ENCODE measurements around the gene NAPSA. TPM values are rescaled to one million over a fixed set of nuclear protein-coding genes. Genes with fewer than 3 reads are reported as not detected.
A peak's percentile ranks its signal among the peaks of the same experiment; 100 is the strongest.

NAPSA gene
- total and polyA plus RNA-seq, 2 of the 8 experiments (the other 6 are each of a cell fraction or from before 2014, with no cell fraction given) = 0.71 to 0.73 TPM

DNA sequence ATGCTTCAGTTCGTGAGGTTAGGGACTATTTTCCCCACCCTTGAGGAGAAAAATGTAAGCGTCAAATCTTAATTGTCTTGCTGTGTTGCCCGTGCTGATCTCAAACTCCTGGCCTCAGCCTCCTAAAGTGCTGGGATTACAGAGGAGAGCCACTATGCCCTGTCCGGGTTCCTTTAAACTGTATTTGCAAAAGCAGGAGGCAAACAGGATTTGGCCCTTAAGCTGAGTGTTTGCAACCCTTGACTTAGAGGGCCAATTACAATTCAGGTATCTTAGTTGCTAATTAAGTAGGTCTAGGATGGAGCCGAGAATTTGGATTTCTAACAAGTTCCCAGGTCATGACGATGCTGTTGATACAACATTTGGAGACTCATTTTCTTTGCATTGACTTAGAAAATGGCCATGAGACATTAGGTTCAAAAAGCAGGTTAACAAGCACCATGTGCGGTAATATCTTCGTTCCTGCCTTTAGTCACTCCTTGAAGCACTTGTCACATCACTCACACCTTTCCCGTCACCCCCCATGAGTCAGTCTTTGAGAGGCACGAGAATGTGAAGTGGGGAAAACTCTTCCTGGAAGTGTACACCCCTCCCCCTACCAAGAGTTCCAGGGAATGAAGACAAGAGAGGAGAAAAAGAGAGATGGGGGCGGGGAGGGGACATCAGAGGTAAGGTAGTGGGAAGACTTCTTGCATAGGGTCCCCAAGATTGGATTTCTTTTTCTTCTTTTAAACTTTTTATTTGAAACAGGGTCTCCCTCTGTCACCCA lies 2.6 kb downstream of the NAPSA start:
- H2BK15ac ChIP-seq (ENCODE audit: low read length) = no peak overlapping the region
- H3K23ac ChIP-seq (ENCODE audit: insufficient read length) = no peak overlapping the region
- ChIA-PET CTCF (ENCODE audit: partially characterized antibody) (interaction anchor here (1.0 to 2.8 kb wide), 3 partner anchors 12 to 116 kb away, joined by 3 to 10 read pairs (median 6); no protein-coding TSS in a partner anchor), POLR2A (ENCODE audit: partially characterized antibody) (interaction anchor here (1.0 to 1.7 kb wide), 3 partner anchors 29 to 366 kb away, joined by 3 to 11 read pairs (median 4); no protein-coding TSS in a partner anchor)
- TF ChIP-seq EP300 (IDR thresholded peaks at IDR 0.05; ENCODE audit: borderline replicate concordance in 1 of 2, low read depth in 2 of 2, low read length in 2 of 2) (no peak), NRF1 (IDR thresholded peaks at IDR 0.05; ENCODE audit: low read depth, low read length) (no peak), JUN (IDR thresholded peaks at IDR 0.05; ENCODE audit: low read depth, low read length) (no peak), NANOG (IDR thresholded peaks at IDR 0.05; ENCODE audit: insufficient read depth, low read depth, low read length, poor library complexity, severe bottlenecking) (no peak), ASH2L (IDR thresholded peaks at IDR 0.05; ENCODE audit: low read length) (no peak), MAFK (IDR thresholded peaks at IDR 0.05; ENCODE audit: low read depth, low read length) (no peak), POU5F1 (IDR thresholded peaks at IDR 0.05; ENCODE audit: low read depth, low read length) (no peak), SIRT6 (IDR thresholded peaks at IDR 0.05; ENCODE audit: low read length) (no peak)
- TF ChIP-seq, protein P1, sequence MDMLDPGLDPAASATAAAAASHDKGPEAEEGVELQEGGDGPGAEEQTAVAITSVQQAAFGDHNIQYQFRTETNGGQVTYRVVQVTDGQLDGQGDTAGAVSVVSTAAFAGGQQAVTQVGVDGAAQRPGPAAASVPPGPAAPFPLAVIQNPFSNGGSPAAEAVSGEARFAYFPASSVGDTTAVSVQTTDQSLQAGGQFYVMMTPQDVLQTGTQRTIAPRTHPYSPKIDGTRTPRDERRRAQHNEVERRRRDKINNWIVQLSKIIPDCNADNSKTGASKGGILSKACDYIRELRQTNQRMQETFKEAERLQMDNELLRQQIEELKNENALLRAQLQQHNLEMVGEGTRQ (IDR thresholded peaks at IDR 0.05; ENCODE audit: low read length) = no peak
- H3K56ac ChIP-seq (replicated peaks; ENCODE audit: insufficient read length, low read depth, low read length) = no peak overlapping the region
- H2BK120ac ChIP-seq (replicated peaks; ENCODE audit: low read depth, low read length) = no peak overlapping the region
- H2BK20ac ChIP-seq (ENCODE audit: low read length) = no peak overlapping the region
- no peak overlapping the region for H2BK5ac ChIP-seq (ENCODE audit: low read depth, low read length)
- no peak overlapping the region for H3K4me2 ChIP-seq (ENCODE audit: insufficient read depth in 1 of 2, low read depth in 2 of 2, low read length in 2 of 2)
- DNase-seq (ENCODE audit: low read depth in 1 of 2, low spot score in 2 of 2) (no peak), FAIRE-seq (peak; percentile 24)
- H3K23me2 ChIP-seq (ENCODE audit: low read depth, low read length) = no peaks in the 10 kb centered on the region
- H3K79me1 ChIP-seq (ENCODE audit: low read depth, low read length) = no peaks in the 10 kb centered on the region
- no peak overlapping the region for H2AFZ ChIP-seq (ENCODE audit: low read length)
- H3K4me1 ChIP-seq (replicated peaks in 1 of 4; ENCODE audit: control insufficient read depth in 3 of 4, insufficient read depth in 4 of 4, low read length in 3 of 4) = 0 out of 7 replicates have a peak, but pooled peaks cover 0 to 2% (median 0%) of the 10 kb centered on the region in 4 experiments
- H4K8ac ChIP-seq (ENCODE audit: extremely low read depth, insufficient read depth, low read length) = no peak overlapping the region
- H4K5ac ChIP-seq (ENCODE audit: insufficient read length, low read depth, low read length) = no peak overlapping the region
- no peaks in the 10 kb centered on the region for H3K9me3 ChIP-seq (ENCODE audit: insufficient read depth in 2 of 2, low read depth in 1 of 2, low read length in 1 of 2)
- H2BK12ac ChIP-seq (ENCODE audit: low read depth, low read length) = no peak overlapping the region
- no peaks in the 10 kb centered on the region for H3K79me2 ChIP-seq (ENCODE audit: control insufficient read depth in 1 of 2, insufficient read depth in 2 of 2, low read length in 2 of 2)
- H4K20me1 ChIP-seq (replicated peaks in 1 of 2; ENCODE audit: control insufficient read depth in 1 of 2, insufficient read depth in 2 of 2, low read length in 2 of 2) = no peaks in the 10 kb centered on the region
- no peak overlapping the region for H4K91ac ChIP-seq (replicated peaks; ENCODE audit: insufficient read length, low read length)
- no peak overlapping the region for H3K4me3 ChIP-seq (ENCODE audit: extremely low read depth in 1 of 4, insufficient read depth in 2 of 4, low read depth in 3 of 4, low read length in 4 of 4)
- H2AK5ac ChIP-seq (ENCODE audit: low read depth, low read length) = no peak overlapping the region
- H3K14ac ChIP-seq (ENCODE audit: insufficient read length) = no peak overlapping the region
- no peak overlapping the region for H3K27ac ChIP-seq (ENCODE audit: low read depth, low read length)
- no peak overlapping the region for H3K18ac ChIP-seq (ENCODE audit: extremely low read depth, low read length)
- H3K4ac ChIP-seq (replicated peaks; ENCODE audit: insufficient read length, low read depth, low read length) = no peak overlapping the region
- peaks cover 0 to 4% (median 0%) of the 10 kb centered on the region in 4 experiments; a peak in 2 of 7 replicates for H3K27me3 ChIP-seq (replicated peaks in 1 of 4; ENCODE audit: control insufficient read depth in 3 of 4, extremely low read depth in 1 of 4, insufficient read depth in 3 of 4, low read length in 3 of 4)
- 79% methylated on average over 11 of the region's 11 CpGs; no CpG with 5 or more reads in 1 of the 2 experiments for WGBS, 2 experiments (ENCODE audit: extremely low coverage in 1 of 2, insufficient coverage in 1 of 2, insufficient read length in 1 of 2, insufficient replicate concordance in 2 of 2, low coverage in 1 of 2, low lambda C conversion rate in 2 of 2, missing lambda C conversion rate in 1 of 2)
- no peaks in the 10 kb centered on the region for H3K36me3 ChIP-seq (ENCODE audit: control insufficient read depth in 2 of 4, insufficient read depth in 4 of 4, low read length in 3 of 4)
- H3K9ac ChIP-seq (replicated peaks in 1 of 4; ENCODE audit: extremely low read depth in 1 of 4, low read depth in 3 of 4, low read length in 3 of 4) = no peak overlapping the region

All from H1 (cell line).